Epithelial cell of prostate (primary cell): Measurements from ENCODE around the gene HOXB5.

ENCODE experiments used
- DNase-seq: peaks from one replicate; pipeline ENCODE4 v3.0.0-alpha.2; 2011; ENCODE audit warnings: low read depth, low spot score
- H3K27ac ChIP-seq: fragments of 450-650 bp; 2 replicates; pipeline ENCODE4 v1.5.1; 2017; ENCODE audit warnings: mild to moderate bottlenecking

Gene HOXB5

GRCh38 chr17:48578616-48579470 lies 14.7 kb downstream of the HOXB5 start:
- no peak for DNase-seq
- H3K27ac ChIP-seq, result no peak overlapping the region

GRCh38 chr17:48577946-48578615 lies 15.5 kb downstream of the HOXB5 start, which contains the start of gene HOXB4:
Gene HOXB4, minus strand, starts transcription at chr17:48578350. Its CDS starts 31 bp downstream, at chr17:48578319.
- H3K27ac ChIP-seq, result no peak within 1 kb of the TSS
- DNase-seq, result no peak

GRCh38 chr17:48577330-48577945 lies 16.1 kb downstream of the HOXB5 start:
- H3K27ac ChIP-seq, result no peak overlapping the region
- no peak for DNase-seq

- DNase-seq, result no peak
- H3K27ac ChIP-seq, result no peak overlapping the region
These were observed 16.9 kb downstream of the HOXB5 start for GRCh38 chr17:48576479-48577309.

- no peak for DNase-seq
- H3K27ac ChIP-seq, result no peak overlapping the region
These were observed 17.7 kb downstream of the HOXB5 start for GRCh38 chr17:48575673-48576478.

- no peak for DNase-seq
- no peak overlapping the region for H3K27ac ChIP-seq
These were observed 18.5 kb downstream of the HOXB5 start for GRCh38 chr17:48575066-48575582.

- no peak for DNase-seq
- H3K27ac ChIP-seq, result no peak overlapping the region
These were observed 19.0 kb downstream of the HOXB5 start for GRCh38 chr17:48574505-48575065.

GRCh38 chr17:48571826-48572417 lies 21.7 kb downstream of the HOXB5 start:
- no peak for DNase-seq
- H3K27ac ChIP-seq, result no peak overlapping the region

- no peak for DNase-seq
- H3K27ac ChIP-seq, result no peak overlapping the region
These were observed 22.4 kb downstream of the HOXB5 start for GRCh38 chr17:48571024-48571818.

GRCh38 chr17:48570325-48571023 lies 23.1 kb downstream of the HOXB5 start:
- DNase-seq, result no peak
- H3K27ac ChIP-seq, result no peak overlapping the region

- DNase-seq, result no peak
- no peak overlapping the region for H3K27ac ChIP-seq
These were observed 23.8 kb downstream of the HOXB5 start for GRCh38 chr17:48569674-48570324.

- H3K27ac ChIP-seq, result no peak overlapping the region
- DNase-seq, result no peak
These were observed 24.4 kb downstream of the HOXB5 start for GRCh38 chr17:48569240-48569582.

GRCh38 chr17:48568499-48569239 lies 24.9 kb downstream of the HOXB5 start:
- no peak overlapping the region for H3K27ac ChIP-seq
- no peak for DNase-seq

GRCh38 chr17:48567646-48568354 lies 25.8 kb downstream of the HOXB5 start:
- no peak overlapping the region for H3K27ac ChIP-seq
- no peak for DNase-seq

GRCh38 chr17:48567209-48567608 lies 26.4 kb downstream of the HOXB5 start:
- no peak overlapping the region for H3K27ac ChIP-seq
- DNase-seq, result no peak
